ENCODE measurements around the gene CYLD.

Gene CYLD

GRCh38 chr16:50845296-50845695 lies 103.4 kb downstream of the CYLD start:
- H3K4me3 ChIP-seq (ENCODE audit: insufficient read length, low read depth), result no peak overlapping the region
- no peaks in the 10 kb centered on the region for H3K9me3 ChIP-seq (ENCODE audit: insufficient read depth, low read length)
- H3K9ac ChIP-seq (ENCODE audit: insufficient read length, low read depth), result no peak overlapping the region
- DNase-seq (ENCODE audit: low read depth, low spot score), result no peak
- H3K4me1 ChIP-seq (ENCODE audit: insufficient read depth, insufficient read length), result no peaks in the 10 kb centered on the region
- H3K36me3 ChIP-seq (ENCODE audit: insufficient read depth, insufficient read length, low read length), result no peaks in the 10 kb centered on the region
- TF ChIP-seq YY1 (IDR thresholded peaks at IDR 0.05; ENCODE audit: insufficient read depth, insufficient read length), result no peak
- TF ChIP-seq ZNF274 (IDR thresholded peaks at IDR 0.05; ENCODE audit: low read depth, low read length), result no peak
- no peak for TF ChIP-seq SUZ12 (IDR thresholded peaks at IDR 0.05; ENCODE audit: extremely low read depth, insufficient read depth, insufficient read length)
- H3K27me3 ChIP-seq (ENCODE audit: insufficient read depth, insufficient read length), result no peaks in the 10 kb centered on the region

GRCh38 chr16:50846511-50846910 lies 104.6 kb downstream of the CYLD start:
- H3K4me1 ChIP-seq (ENCODE audit: insufficient read depth, insufficient read length), result no peaks in the 10 kb centered on the region
- H3K36me3 ChIP-seq (ENCODE audit: insufficient read depth, insufficient read length, low read length), result no peaks in the 10 kb centered on the region
- no peak for TF ChIP-seq YY1 (IDR thresholded peaks at IDR 0.05; ENCODE audit: insufficient read depth, insufficient read length)
- TF ChIP-seq ZNF274 (IDR thresholded peaks at IDR 0.05; ENCODE audit: low read depth, low read length), result no peak
- no peak for TF ChIP-seq SUZ12 (IDR thresholded peaks at IDR 0.05; ENCODE audit: extremely low read depth, insufficient read depth, insufficient read length)
- no peak for DNase-seq (ENCODE audit: low read depth, low spot score)
- H3K9ac ChIP-seq (ENCODE audit: insufficient read length, low read depth), result no peak overlapping the region
- H3K4me3 ChIP-seq (ENCODE audit: insufficient read length, low read depth), result no peak overlapping the region
- no peaks in the 10 kb centered on the region for H3K27me3 ChIP-seq (ENCODE audit: insufficient read depth, insufficient read length)
- H3K9me3 ChIP-seq (ENCODE audit: insufficient read depth, low read length), result no peaks in the 10 kb centered on the region

GRCh38 chr16:50847166-50847565 lies 105.3 kb downstream of the CYLD start:
- Histone ChIP-seq H3K4me1 (ENCODE audit: insufficient read depth, insufficient read length) (no peaks in the 10 kb centered on the region), H3K4me3 (ENCODE audit: insufficient read length, low read depth) (no peak overlapping the region), H3K36me3 (ENCODE audit: insufficient read depth, insufficient read length, low read length) (no peaks in the 10 kb centered on the region), H3K27me3 (ENCODE audit: insufficient read depth, insufficient read length) (no peaks in the 10 kb centered on the region), H3K9ac (ENCODE audit: insufficient read length, low read depth) (no peak overlapping the region), H3K9me3 (ENCODE audit: insufficient read depth, low read length) (no peaks in the 10 kb centered on the region)
- DNase-seq (ENCODE audit: low read depth, low spot score), result no peak
- TF ChIP-seq SUZ12 (IDR thresholded peaks at IDR 0.05; ENCODE audit: extremely low read depth, insufficient read depth, insufficient read length) (no peak), YY1 (IDR thresholded peaks at IDR 0.05; ENCODE audit: insufficient read depth, insufficient read length) (no peak), ZNF274 (IDR thresholded peaks at IDR 0.05; ENCODE audit: low read depth, low read length) (no peak)

GRCh38 chr16:50848755-50849514 lies 107.0 kb downstream of the CYLD start:
- H3K9me3 ChIP-seq (ENCODE audit: insufficient read depth, low read length), result no peaks in the 10 kb centered on the region
- H3K27me3 ChIP-seq (ENCODE audit: insufficient read depth, insufficient read length), result no peaks in the 10 kb centered on the region
- no peak for DNase-seq (ENCODE audit: low read depth, low spot score)
- H3K36me3 ChIP-seq (ENCODE audit: insufficient read depth, insufficient read length, low read length), result no peaks in the 10 kb centered on the region
- H3K4me1 ChIP-seq (ENCODE audit: insufficient read depth, insufficient read length), result no peaks in the 10 kb centered on the region
- no peak for TF ChIP-seq ZNF274 (IDR thresholded peaks at IDR 0.05; ENCODE audit: low read depth, low read length)
- TF ChIP-seq YY1 (IDR thresholded peaks at IDR 0.05; ENCODE audit: insufficient read depth, insufficient read length), result no peak
- TF ChIP-seq SUZ12 (IDR thresholded peaks at IDR 0.05; ENCODE audit: extremely low read depth, insufficient read depth, insufficient read length), result no peak
- H3K9ac ChIP-seq (ENCODE audit: insufficient read length, low read depth), result no peak overlapping the region
- no peak overlapping the region for H3K4me3 ChIP-seq (ENCODE audit: insufficient read length, low read depth)
